ENCODE results near the gene LARGE1.

The LARGE1 gene

GRCh38 chr22:33553493-33553892, 366.8 kb downstream of the LARGE1 start:
- TF ChIP-seq CTCF (IDR thresholded peaks at IDR 0.05), result no peak
- TF ChIP-seq ZFX (IDR thresholded peaks at IDR 0.05; ENCODE audit: borderline replicate concordance), result no peak
- H3K27ac ChIP-seq, result no peak overlapping the region

- no peak overlapping the region for H3K27ac ChIP-seq
- no peak for TF ChIP-seq CTCF (IDR thresholded peaks at IDR 0.05)
- TF ChIP-seq ZFX (IDR thresholded peaks at IDR 0.05; ENCODE audit: borderline replicate concordance), result no peak
Measured at GRCh38 chr22:33544707-33545106, 375.6 kb downstream of the LARGE1 start.

GRCh38 chr22:33542722-33543121, 377.6 kb downstream of the LARGE1 start:
- TF ChIP-seq ZFX (IDR thresholded peaks at IDR 0.05; ENCODE audit: borderline replicate concordance) (no peak), CTCF (IDR thresholded peaks at IDR 0.05) (no peak)
- H3K27ac ChIP-seq, result no peak overlapping the region

GRCh38 chr22:33542153-33542552, 378.1 kb downstream of the LARGE1 start:
- TF ChIP-seq ZFX (IDR thresholded peaks at IDR 0.05; ENCODE audit: borderline replicate concordance) (no peak), CTCF (IDR thresholded peaks at IDR 0.05) (no peak)
- no peak overlapping the region for H3K27ac ChIP-seq

GRCh38 chr22:33539902-33540751, 380.1 kb downstream of the LARGE1 start:
- H3K27ac ChIP-seq, result peak overlapping the region; percentile 82
- TF ChIP-seq ZFX (IDR thresholded peaks at IDR 0.05; ENCODE audit: borderline replicate concordance) (no peak), CTCF (IDR thresholded peaks at IDR 0.05) (no peak)

GRCh38 chr22:33539202-33539901, 380.9 kb downstream of the LARGE1 start:
- TF ChIP-seq CTCF (IDR thresholded peaks at IDR 0.05), result no peak
- no peak for TF ChIP-seq ZFX (IDR thresholded peaks at IDR 0.05; ENCODE audit: borderline replicate concordance)
- H3K27ac ChIP-seq, result peak overlapping the region; percentile 82
